Iris pigment epithelial cell (primary cell): ENCODE data around the gene MALT1.

Experiments
- DNase-seq: peaks from one replicate; pipeline ENCODE4 v3.0.0-alpha.2; 2011; ENCODE audit warnings: low read depth

The MALT1 gene

DNA sequence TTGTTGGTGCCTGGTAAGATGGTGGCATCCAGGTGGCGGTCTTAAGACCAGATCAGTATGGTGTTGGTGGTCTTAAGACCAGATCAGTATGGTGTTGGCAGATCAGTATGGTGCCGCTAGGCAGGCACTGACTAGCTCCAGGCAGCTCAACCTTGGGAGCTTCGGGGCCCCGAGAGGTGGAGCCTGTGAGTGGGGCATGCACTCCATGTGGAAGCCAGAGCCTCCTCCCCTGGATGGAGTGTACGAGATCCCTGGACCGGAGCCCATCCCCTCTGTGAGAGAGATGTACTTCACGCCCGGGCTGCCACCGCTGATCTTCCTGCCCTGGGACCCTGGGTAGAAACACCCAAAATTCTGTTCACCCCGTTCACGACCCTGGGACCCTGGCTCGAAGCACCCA lies 19.0 kb downstream of the MALT1 start:
- DNase-seq = no peak

DNA sequence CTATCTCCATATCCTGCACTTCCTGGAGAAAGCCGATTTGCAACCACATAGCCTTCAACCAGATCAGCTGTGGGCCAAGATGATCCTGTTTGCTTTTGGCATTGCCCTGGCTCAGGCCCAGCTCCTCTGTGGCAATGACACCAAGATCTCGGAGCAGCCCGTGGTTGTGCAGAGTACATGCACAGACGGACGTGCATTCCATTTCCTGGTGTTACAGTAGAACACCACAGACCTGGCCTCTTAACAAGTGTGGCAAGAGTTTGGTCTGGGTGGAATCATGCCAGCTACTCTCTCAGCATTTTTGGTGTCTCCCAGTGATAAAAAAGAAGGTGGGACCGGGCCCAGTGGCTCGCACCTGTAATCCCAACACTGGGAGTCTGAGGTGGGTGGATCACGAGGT lies 20.0 kb downstream of the MALT1 start:
- DNase-seq = peak; percentile 34

DNA sequence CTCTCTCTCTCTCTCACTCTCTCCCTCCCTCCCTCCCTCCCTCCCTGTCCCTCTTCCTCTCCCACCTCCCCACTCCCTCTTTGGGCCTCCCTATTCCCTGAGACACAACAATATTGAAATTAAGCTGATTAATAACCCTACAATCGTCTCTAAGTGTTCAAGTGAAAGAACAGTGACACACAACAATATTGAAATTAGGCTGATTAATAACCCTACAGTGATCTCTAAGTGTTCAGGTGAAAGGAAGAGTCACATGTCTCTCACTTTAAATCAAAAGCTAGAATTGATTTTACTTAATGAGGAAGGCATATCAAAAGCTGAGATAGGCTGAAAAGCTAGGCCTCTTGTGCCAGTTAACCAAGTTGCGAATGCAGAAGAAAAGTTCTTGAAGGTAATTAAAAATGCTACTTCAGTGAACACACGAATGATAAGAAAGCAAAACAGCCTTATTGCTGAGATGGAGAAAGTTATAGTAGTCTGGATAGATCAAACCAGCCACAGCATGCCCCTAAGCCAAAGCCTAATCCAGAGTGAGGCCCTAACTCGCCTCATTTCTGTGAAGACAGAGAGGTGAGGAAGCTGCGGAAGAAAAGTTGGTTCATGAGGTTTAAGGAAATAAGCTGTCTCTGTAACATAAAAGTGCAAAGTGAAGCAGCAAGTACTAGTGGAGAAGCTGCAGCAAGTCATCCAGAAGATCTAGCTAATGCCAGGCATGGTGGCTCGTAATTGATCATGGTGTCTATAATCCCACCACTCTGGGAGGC lies 21.3 kb downstream of the MALT1 start:
- DNase-seq = no peak

DNA sequence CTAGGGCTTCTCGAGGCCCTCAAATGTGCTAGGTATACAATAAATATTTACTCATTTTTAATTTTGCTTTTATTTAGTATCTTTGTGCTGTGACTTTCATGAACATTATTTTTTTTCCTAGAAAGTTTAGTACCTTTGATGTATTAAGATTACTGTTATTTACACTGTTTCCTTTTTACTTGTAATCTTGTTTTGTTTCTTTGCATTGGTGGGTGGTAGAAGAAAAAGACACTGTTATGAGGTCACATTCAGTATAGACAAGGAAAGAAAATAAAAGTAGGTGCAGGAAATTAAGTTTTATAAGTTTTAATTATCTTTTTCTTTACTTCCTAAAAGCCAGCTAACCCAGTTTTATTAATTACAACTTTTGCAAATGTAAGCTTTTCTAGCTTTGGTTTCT lies 23.0 kb downstream of the MALT1 start:
- DNase-seq = no peak

DNA sequence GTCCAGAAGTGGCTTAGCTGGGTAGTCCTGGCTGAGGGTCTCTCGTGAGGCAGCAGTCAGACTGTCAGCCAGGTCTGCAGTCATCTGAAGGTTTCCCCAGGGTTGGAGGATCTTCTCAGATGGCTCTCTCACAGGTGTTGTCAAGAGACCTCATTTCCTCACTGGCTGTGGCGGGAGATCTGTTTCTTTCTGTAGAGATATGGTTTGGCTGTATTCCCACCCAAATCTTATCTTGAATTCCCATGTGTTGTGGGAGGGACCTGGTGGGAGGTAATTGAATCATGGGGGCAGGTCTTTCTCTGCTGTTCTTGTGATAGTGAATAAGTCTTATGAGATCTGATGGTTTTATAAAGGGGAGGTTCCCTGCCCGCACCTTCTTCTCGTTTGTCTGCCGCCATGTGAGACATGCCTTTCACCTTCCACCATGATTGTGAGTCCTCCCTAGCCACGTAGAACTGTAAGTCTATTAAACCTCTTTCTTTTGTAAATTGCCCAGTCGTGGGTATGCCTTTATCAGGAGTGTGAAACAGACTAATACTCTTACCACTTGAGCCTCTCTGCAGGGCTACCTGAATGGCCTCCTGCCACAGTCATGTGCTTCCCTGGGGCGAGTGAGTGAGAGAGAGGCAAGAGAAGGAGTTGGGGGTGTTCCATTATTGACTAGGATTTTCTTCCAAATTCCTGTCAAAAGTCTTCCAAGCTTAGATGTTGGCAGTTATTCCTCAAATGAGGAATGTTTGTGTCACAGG lies 23.6 kb downstream of the MALT1 start:
- no peak for DNase-seq

DNA sequence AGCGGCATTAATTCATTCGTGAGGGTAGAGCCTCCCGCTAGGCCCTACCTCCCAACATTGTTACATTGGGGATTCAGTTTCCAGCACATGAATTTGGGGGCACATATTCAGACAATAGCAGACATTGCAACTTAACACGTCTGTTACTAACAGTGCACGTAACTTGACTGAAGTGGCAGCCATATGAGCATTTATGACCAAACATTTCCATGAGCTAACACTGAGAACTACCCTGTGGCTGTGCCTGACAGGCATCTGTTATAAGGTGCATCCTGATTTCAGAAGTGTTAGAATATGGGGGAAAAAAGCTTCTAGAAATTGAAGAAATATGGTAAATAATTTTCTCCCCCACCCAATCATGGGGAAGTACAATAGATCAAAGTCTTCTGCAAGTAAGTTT lies 24.5 kb downstream of the MALT1 start:
- DNase-seq = no peak

DNA sequence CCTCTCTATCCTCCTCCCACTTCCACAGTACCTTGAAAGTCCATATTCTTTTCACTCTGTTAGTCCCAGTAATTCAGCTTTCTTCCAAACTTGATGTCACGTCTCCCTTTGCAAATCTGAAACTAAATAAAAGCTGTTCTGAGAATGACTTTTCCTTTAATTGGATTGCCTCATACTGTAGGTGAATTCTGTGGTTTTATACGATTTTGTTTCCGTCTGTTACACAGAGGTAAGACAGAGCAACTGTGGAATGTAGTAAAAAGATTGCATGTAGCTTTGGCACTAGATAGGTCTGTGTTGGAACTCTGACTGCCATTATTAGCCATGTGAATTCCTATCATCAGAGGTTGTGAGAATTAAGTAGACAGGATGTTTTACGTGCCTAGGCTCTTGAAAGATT lies 25.9 kb downstream of the MALT1 start:
- DNase-seq = no peak

DNA sequence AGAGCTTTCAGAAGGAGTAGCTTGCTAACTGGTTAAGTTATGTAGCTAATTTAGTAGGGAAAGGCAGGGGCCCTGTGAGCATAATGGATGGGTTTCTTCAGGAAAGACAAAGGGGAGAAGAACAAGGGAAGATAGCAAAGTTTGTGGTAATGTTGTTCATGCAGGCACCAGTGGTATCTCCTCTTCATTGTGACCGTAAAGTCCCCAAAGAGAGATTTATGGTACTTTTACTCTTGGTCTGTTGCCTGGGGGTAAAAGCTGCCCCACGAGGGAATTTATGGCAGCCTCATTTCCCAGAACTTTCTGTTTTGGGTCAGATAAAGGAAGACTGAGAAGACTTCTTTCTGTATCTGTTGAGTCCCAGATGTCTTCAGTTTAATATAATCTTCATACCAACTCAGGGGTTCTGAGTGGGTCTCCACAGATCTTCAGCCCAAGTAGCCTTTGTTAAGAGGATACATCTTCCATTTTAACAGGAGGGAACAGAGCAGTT lies 27.5 kb downstream of the MALT1 start:
- DNase-seq = no peak

DNA sequence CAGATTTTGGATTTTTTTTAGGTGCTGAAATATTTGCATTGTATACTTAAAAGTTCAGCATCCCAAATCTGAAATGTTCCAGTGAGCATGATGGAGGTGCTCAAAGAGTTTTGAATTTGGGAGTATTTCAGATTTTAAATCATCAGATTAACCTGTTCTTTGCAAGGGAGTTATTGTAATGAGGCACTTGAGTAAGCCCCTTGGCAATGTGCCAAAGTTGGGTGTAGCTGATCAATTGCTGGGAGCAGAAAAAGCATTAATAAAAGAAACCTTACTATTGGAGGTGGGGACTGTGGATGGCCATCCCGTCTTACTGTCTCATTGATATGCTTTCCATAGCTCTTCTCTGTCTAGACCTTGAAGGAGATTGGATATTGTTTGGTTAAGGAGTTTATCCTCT lies 28.3 kb downstream of the MALT1 start:
- DNase-seq = no peak

DNA sequence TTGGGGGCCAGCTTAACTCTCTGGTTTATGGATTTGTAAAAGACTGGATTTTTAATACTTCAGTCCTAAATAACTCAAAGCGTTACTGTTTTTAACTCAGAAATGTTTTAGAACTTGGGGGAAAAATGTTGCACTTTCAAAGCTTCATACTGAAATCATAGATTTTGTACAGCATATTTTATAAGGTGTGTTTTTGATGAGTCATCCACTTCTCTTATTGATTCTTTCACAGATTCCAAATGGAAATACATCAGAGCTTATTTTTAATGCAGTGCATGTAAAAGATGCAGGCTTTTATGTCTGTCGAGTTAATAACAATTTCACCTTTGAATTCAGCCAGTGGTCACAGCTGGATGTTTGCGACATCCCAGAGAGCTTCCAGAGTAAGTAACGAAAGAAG lies 28.9 kb downstream of the MALT1 start:
- DNase-seq = no peak

DNA sequence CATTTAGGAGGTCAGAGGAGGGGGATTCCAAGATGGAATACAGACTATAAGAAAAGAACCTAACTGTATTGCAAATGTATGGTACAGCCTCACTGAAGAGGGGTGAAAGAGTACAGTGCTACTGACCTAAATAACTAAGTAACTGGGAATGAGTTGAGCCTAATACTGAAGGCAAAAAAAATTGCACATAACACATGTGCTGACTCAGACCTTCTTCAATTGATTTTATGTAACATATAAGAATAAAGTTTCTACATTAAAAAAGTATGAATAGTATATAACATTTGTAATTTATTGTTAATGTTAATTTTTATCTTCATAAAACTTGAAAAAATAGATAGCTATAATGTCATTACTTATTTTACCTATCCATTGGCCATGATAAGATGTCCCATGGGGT lies 41.7 kb downstream of the MALT1 start:
- DNase-seq = no peak

DNA sequence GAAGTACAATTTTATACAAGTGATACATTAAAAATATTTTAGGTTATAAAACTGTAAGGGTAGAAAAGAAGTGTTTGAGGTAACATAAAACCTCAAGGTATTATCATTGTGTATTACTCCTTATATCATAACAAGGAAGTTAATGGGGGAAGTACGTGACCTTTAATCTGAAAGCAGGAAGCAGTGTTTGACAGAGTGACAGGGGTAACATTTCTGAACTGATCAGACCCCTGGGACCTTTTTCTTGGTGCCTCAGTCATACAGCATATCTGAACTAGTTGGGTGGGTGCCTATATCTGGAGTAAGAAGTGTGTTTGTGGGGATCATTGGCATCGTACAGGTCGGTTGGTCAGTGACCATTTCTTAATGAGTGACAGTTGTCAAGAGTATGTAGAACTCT lies 43.0 kb downstream of the MALT1 start:
- no peak for DNase-seq

DNA sequence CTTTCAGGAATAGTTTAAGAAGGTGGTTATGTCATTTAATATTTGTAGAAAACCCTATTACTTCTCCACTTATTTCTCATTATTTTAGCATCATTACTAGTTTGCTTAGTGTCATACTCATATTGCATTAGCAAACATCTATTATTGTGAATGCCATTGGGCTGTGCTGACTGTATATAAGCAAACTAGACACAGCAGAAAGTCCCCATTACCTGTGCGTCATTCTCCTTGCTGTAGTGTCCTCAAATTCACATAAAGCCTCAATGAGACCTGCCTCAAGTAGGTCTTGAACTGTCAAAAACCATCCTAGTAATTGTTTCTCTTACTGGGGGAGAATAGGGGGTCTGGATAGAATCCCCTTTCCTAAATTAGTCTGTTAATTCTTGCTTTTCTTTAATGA lies 43.6 kb downstream of the MALT1 start:
- no peak for DNase-seq

DNA sequence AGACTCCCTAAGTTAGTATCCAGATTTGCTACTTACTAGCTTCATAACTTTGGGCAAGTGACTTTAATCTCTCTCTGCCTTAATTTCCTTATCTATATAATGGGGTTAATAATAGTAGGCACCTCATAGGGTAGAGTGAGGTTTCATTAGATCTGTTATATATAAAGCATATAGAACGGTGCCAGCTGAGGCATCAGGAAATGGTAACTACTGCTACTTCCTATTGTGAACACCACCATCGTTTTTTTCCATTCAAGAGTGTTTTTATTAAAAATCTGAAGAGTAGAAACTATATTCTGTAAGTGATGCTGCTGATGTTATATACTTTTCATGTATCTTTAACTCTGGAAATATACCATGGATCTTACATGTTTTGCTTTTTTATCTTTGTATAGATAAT lies 44.3 kb downstream of the MALT1 start:
- DNase-seq = no peak

DNA sequence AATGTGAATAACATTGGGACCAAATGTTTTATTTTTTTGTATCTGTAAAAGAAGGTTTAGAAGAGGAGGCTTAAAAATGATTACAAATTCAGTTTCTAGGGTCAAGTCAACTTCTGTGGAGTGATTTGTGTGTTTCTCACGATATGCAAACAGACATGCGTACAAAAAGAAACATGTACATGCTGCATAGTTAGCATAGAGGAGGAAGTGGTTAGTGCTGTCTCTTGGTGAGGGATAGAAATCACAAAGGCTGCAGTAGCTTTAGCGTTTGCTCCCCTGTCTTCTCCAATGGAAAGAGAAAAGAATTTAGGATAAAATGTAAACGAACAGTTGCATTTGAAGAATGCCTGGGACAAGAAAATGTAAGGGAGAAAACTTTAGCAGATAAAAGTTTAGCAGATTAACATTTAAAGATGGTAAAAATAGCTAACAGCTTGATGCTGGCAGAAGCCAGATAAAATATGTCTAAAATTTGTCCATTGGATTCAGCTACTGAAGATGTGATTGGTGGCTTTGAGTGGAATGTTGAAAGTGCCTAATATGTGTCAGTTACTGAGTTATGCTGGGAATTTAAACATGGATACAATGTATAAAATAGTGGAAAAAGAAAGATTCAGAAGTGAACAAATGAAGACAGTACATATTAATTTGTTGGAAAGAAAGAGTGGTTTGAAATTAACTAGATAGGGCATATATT lies 44.9 kb downstream of the MALT1 start:
- DNase-seq = peak; percentile 34

DNA sequence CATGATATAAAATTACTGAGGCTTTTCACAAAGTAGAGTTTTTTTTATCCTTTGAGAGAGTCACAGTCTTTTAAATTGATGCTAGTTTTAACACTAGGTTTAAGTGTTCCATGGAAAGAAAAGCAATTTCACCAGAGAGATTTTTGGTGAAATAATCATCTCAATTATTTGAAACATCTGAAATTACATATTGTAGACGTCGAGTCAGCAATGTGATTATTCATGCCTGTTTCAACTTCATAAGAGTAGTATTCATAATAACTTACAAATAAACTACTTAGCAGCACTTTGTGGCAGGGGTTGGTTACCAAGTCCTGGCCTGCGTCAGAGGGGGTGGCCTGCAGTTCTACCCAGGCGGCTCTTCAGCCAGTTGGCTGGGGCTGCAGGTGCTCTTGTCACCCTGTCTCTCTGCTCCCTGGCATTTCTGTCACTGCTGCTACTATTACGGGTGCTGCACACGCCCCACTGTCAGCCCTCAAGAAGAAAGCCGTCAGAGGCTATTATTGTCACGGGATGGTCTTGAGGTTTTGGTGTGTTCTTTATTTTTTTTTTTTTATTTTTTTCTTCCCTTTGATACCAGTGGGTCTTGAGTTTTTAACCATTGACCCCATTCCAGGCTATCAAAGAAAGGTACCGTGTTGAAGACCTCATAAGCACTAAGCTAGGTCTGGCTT lies 50.4 kb downstream of the MALT1 start:
- peak; percentile 11 for DNase-seq

DNA sequence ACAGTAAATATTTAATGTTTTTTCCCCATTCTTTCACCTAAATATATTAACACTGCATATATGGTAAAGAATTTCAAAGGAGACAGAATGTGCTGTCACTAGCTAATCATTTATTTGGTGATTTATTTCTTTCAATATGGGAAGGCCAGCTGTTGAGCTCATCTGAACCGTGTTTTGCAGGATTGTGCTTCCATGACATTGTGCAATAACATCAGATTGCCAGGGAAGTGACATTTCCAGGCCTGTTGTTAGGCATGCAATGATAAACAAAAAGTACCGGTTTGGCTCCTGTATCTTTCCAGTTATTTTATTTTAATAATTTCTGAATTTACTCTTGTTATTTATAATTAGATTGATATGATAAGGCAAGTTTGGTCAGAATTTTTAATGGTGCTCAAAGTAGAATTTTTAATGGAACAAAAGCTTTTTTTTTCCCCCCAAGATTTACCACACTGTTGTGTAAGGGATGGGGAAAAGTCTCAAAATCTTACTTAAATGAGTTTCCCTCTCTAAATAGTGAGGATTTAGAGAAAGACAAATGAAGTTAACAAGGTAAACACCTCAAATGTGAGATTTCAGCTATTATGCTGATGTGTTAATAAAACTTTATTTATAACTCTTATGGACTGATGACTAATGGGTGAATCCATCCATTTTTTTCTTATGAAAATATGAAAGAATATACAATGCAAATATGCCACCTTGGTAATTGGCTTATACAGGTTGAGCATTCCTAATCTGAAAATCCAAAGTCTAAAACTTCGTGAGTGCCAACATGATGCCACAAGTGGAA lies 52.7 kb downstream of the MALT1 start:
- peak; percentile 13 for DNase-seq

DNA sequence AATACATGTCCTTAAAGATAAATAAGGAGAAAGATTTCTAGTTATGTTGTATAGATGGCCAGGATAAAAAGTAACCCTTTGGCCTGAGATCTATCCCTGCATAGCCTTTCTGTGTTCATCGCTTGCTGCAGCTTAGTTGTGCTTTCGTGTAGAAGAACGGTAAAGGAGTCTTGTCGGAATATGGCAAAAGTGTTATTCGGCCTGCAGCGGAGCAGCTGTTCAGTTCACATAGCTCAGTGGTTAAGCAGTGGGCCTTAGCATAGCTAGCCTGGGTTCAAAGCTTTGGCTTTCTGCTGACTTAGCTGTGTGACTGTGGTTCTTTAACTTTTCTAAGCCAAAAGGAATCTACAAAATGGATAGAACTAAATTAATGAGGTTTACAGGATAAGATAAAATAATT lies 55.4 kb downstream of the MALT1 start:
- DNase-seq = no peak

DNA sequence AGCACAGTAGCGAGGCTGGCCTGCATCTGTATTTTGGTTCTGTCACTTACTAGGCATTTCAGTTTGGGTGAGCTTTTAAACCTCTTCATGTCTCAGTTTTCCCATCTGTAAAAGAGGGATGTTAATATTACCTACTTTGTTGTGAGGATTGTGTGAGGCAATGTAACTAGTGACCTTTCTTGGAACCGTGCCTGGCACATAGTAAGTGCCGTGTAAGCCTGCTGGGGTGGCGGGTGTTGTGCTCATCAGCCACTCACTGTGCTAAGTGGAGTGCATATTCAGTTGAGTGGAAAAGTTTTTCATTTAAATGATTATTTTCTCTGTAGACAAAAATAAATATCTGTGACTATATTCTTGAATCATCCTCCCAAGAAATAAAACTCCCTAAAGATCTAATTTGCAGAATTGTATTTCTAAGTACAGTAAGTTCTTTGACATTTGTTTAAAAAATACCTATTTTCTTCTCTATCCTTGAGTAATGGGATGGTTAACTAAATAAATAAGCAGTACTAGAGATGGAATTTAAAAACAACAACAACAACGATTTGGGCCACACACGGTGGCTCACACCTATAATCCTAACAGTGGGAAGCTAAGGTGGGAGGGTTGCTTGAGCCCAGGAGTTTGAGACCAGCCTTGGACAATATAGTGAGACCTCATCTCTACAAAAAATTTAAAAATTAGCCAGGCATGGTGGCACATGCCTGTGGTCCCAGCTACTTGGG lies 56.7 kb downstream of the MALT1 start:
- peak; percentile 77 for DNase-seq

DNA sequence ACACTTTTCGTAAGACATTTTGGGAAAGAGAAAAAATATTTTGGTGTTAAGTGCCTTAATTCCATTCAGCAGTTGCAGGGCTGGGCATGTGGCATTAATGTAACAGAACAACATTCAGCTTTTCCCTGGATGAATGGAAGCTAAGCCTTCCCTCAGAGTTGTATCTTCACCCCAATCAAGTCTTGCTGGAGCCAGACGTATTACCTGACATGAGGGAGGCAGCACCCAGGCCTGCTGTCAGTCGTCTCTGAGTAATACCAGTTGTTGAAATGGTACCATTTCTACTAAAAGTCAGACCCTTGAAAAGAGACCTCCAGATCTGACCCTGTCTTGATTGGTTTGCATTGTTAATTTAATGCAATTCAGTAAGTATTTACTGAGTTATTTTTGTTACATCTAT lies 57.5 kb downstream of the MALT1 start:
- DNase-seq = no peak

DNA sequence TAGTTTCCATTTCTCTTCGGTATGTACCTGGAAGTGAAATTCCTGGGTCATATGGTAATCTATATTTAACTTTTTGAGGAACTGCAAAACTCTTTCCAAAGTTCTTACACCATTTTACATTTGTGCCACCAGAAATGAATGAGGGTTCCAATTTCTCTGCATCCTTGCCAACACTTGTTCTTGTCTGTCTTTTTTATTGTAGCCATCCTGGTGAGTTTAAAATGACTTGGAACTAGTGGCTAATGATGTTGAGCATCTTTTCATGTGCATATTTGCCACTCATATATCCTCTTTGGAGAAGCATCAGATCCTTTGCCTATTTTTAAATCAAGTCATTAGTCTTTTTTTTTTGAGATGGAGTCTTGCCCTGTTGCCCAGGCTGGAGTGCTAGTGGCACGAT lies 59.4 kb downstream of the MALT1 start:
- DNase-seq = no peak
